NOMO-1 treated with dmso at 0.1 percent for 144 hours (cell line): Measurements from ENCODE around the gene KANK3.

ENCODE experiments used
- DNase-seq: peaks from one replicate; lab custom pipeline; 2025; ENCODE audit not compliant: unreplicated experiment; lab: John Stamatoyannopoulos, UW

The KANK3 gene

DNA sequence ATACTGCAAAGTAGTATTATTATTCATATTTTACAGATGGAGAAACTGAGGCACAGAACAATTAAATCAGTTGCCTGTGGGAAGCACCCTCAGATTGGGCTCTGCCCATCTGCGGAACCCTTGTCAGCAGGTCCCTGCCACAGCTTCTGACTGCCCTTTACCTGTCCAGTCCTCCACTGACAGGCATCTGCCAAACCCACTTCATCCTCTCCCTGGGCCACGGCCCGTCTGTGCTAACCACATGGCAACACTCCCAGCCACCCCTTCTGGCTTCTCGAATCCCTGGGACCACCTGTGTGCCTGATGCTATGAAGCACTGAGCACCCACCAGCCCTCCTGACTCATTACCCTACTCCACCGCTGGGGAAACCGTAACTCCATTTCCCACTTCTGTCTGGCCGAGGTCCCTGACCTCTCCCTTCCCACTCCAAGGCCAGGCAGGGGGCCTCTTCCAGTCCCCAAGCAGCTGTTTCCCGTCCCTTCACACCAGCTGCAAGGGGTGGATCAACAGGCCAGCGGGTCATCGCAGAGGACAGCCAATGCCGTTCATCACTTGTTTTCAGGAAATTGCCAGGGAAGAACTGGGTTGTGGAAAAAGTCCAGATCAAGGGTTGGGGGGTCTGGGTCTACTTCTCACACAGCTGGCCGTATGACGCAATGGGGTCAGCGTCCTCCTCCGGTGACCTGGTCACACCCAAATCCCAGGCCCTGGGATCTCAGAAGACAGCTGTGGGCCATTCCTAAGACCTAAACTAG, 2.5 kb downstream of the KANK3 start:
- no peak for DNase-seq

DNA sequence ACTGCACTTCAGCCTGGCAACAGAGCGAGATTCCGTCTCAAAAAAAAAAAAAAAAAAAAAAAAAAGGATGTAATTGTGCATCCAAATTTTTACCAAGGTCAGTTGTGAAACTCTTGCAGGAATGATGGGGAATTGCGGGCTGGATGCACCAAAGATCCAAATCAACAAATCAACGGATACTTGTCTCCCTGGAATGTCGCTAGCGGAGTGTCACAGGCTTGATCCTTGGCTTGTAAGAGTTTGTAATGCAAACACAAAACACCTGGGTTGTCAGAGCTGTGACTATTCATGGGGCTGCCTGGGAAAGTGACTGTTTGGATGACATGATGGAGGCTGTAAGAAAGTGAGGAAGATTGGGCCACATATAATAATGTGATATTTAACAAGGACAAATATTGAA, 4.2 kb downstream of the KANK3 start:
- DNase-seq: no peak

DNA sequence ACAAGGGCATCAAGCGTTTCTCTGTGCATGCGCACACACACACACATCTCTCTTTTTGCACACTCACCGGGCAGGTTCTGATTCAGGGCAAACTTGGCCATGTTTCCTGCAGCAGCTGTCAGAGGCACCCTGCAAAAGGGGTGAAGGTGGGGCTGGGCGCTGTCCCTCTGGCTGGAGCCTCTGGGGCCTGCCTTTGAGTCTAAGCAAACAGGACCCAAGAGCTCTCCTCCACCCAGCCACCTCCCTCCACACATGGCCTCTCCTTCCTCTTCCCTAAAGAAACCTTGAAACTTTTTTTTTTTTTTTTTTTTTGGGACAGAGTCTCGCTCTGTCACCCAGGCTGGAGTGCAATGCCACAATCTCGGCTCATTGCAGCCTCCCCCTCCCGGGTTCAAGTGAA, 5.3 kb downstream of the KANK3 start:
- no peak for DNase-seq

DNA sequence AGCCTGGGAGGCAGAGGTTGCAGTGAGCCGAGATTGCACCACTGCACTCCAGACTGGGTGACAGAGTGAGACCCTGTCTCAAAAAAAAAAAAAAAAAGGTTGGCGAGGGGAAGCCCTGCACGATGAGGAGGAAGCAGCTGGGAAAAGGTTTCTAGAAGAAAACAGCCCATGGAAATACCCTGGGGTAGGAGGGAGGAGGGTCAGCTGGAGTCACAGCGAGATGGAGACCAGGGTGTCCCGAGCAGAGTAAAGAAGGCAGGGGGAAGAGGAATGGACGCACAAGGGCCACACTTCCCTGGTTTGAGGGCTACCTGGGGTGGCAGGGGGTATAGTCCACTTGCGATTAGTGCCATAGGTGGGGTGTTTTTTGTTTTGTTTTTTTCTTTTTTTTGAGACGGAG, 6.4 kb downstream of the KANK3 start:
- DNase-seq: no peak

DNA sequence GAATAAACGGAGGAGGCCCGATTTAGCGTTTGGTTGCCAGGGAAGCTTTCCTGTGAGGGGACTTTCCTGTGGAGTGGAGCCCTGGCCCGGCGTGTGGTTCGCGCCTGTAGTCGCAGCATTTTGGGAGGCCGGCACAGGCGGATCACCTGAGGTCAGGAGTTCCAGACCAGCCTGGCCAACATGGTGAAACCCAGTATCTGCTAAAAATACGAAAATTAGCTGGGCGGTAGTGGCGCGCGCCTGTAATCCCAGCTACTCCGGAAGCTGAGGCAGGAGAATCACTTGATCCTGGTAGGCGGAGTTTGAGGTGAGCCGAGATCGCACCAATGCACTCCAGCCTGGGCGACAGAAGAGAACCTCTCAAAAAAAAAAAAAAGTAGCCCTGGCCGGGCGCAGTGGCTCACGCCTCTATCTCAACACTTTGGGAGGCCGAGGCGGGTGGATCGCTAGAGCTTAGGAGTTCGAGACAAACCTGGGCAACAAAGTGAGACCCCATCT, 6.9 kb downstream of the KANK3 start:
- DNase-seq: no peak

DNA sequence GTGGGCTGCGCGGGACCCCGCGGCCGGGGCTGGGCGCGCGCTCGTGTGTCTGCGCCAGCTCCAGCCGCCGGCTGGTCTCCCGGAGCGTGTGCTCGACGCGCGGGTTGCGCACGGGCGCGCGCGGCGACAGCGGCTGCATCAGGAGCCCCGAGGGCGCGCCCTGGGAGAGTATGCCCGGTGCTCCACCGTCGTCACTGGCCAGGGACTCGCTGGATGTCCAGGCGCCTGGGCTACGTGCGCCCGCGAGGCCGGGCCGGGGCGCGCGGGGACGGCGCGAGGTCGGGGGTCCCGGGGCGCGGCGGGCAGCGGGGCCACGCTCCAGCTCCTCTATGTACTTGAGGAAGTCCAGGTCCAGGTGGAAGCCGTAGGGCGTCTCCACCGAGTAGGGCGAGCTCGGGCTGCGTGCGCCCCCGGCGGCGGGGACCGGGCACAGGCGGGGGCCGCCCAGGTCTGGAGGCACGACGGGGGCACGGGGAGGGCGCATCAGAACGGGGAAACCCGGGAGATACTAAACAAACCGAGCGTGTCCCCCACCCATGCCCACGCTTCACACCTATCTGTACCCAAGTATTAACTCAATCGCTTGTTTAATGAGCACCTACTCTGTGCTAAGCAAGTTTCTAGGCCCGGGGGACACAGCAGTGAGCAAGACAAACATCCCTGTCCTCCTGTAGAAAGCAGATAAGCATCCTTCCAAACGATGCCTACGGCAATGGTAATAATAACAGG, 7.6 kb downstream of the KANK3 start:
- DNase-seq: no peak

DNA sequence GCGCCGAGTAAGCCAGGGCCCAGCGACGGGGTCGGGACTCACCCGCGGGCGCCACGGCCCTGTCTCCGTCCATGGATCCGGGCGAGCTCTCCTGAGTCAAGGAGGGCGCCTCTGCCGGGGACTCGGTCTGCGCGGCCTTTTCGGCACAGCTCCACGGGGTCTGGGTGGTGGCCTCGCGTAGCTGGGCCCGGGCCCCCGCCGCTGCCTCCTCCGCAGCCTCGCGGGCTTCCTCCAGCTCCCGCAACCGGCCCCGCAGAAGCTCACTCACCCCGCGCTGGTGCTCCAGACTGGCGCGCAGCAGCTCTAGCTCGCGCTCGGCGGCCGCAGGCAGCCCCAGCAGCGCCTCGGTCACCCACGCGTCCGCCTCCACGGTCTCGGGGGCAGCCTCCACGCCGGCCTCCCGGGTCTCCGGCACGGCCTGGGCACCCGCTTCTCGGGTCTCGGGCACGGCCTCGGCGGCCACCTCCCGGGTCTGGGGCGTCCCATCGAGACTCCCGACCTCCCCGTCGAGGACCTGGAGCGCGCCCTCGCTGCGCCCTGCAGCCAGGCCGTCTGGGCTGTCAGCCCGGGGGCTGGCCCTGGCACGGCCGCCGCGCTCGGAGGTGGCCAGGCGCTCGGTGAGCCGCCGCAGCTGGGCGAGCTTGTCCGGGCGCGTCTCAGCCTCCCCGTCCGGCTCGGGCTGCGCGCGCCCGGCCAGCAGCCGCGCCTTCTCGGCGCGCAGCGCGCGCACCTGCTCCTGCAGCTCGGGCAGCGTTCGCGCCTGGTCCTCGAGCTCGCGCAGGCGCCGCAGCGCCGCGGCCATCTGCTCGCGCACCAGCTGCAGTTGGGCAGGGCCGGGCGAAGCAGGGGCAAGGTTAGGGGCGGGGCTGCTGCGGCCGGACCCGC, 8.4 kb downstream of the KANK3 start:
- no peak for DNase-seq

DNA sequence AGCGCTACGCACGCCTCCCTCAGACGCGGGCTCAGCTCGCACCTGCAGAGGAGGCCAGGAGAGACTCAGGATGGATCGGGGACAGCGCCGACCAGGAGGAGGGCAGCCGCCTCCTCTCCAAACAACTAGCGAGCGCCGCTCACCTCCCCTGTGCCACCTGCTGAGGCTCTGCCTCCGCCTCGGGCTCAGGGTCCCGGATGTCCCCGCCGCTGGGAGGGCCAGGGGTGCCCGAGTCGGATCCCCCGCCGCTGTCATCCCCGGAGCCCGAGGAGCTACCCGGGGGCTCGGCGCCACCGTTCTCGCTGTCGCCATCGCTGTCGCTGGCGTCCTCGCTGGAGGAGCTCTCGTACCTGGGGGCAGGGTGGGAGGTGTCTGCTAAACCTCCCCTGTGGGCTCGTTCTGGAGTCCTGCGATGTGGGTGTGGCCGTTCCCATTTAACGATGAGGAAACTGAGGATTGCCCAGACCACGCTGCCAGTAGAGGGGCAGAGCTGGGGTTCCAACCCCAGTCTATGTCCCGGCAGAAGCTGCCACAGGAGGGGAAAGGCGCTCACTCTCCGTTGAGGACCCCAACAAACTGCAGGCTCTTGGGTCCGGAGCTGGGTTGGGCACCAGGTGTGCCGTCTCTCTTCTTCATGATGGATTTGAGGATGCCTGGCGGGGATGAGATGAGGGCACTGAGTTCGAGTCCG, 9.2 kb downstream of the KANK3 start:
- no peak for DNase-seq

DNA sequence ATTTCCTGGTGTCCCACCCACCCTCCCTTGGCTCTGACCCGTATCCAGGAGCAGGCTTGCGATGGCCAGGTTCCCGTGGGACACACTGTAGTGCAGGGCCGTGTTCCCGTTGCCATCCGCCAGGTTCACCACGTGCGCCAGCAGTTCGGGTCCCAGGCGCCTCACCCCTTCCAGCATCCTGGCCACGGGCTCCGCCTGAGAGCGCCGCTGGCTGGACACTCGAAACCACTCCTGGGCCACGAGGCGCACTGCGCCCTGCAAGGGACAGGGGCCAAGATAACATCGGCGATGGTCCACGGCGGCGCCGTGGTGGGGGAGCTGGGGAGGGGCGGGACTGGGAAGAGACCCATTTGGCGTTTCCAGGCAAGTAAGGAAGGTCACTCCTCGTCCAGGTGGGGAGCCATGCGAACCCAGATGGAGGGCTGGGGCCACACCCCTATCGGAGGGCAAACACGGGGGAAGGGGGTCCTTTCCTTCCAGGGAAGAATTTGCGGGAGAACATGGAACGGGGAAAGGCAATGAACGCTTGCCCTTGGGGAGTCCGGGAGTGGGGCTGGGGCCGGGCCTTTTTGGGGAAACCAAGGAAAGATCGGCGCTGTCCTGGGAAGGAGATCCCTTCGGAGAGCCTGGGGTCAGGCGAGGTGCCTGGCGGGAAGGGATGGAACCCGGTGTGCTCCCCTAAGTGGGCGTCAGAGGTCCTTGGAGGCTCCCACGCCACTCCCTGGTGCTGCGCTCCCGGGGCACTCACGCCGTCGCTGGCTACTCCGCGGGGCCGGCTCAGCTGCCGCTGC, 9.9 kb downstream of the KANK3 start:
- no peak for DNase-seq

DNA sequence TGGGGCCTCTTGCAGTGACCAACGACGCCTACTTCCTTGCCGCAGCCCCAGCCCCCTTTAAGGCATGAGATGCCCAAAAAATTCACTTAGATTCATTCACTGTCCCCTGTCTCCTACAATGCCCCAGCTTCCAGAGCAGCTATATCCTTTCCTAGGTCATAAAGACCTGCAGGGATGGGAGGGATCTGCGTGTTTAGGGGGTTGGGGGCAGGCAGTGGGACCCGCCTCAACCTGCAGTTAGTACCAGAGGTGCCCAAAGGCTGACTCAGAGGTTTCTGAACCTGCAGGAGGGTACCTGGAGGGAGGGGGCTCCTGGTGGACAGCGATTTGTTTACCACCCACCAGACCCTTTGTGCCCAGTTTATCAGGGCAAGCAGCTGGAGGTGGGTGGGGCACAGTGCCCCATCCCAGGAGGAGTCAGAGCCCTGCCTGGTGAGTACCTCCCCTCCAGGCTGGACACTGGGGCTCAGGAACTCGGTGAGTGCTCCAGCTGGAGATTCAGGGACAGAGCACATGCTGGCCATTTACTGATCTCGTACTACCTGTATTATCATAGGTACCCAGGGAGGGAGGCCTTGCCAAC, 11.7 kb downstream of the KANK3 start:
- DNase-seq: no peak

DNA sequence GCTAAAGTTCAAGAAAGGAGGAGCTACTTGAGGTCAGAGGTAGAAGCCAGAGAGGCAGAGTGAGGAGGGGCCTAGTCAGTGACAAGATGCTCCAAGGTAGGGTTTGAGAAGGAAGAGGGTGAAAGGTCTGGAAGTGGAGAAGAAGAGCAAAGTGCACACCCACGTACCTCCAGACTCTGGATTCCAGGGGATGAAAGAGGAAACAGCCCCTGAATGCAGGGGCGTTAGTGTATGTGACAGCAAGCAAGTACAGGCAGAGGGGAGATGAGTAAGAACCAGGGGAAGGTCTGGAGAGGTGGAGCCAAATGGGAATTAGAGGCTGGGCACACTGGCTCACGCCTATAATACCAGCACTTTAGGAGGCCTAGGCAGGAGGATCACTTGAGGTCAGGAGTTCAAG, 13.1 kb downstream of the KANK3 start:
- DNase-seq: no peak

DNA sequence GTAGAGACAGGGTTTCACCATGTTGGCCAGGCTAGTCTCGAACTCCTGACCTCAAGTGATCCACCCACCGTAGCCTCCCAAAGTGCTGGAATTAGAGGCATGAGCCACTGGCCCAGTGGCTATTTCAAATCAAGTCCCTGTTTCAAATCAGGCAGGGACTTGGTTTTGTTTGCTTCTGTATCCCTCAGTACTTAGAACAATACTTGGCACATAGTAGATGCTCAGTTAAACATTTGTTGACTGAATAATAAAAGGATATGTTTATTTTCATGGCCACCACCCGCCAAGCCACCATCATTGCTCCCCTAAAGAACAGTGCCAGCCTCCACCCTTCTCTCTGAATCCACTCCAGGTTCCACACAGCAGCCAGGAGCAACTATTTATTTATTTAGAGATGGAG, 17.6 kb downstream of the KANK3 start:
- no peak for DNase-seq

DNA sequence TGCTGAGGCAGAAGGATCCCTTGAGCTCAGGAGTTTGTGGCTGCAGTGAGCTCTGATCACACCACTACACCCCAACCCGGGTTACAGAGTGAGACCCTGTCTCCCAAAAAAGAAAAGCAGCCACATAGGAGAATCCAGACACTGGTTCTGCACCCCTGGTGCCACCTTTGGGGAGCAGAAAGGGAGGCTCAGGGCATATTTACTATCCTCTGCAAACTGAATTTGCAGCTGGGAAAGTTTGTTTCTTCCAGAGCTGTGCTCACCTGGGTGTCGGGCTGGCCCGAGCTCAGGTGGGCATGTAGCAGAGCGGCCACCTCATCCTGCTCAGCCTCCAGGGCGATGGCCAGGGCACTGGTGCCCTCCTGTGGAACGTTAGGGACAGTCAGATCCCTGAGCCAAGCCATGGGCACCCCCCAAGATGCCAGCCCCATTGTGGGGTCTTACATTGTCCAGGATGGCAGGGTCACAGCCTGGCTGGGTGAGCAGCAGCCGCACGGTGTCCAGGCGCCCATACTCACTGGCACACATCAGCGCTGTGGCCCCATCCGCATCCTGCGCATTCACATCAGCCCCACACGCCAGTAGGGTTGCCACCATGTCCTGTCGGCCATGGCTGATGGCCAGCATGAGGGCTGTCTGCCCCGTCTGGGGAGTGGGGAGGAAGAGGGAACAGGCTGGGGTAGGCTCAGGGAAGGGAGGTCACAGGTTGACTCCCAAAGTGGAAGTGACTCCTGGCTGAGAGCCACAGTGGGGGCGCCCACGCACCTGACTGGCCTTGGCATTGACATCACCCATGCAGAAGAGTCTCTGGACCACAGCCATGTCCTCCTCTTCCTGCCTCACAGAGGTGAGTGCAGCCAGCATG, 18.6 kb downstream of the KANK3 start:
- DNase-seq: no peak

DNA sequence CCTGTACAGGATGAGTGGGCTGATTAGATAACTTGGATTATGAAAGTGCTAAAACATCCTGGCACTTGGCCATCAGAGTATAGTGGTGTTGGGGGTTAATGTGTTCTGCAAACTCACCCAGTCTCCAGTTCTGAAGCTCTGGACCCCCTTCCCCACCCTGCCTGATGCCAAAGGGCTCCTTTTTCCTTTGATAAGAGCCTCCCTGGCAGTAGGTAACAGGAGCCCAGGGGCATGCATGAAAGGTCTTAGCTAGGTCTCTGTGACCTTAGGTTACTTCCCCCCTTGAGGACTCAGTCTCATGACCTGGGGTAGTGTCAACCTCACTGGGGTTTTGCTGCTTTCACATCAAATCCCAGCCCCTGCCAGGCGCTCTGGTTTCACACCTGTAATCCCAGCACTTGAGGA, 19.3 kb downstream of the KANK3 start:
- DNase-seq: no peak

DNA sequence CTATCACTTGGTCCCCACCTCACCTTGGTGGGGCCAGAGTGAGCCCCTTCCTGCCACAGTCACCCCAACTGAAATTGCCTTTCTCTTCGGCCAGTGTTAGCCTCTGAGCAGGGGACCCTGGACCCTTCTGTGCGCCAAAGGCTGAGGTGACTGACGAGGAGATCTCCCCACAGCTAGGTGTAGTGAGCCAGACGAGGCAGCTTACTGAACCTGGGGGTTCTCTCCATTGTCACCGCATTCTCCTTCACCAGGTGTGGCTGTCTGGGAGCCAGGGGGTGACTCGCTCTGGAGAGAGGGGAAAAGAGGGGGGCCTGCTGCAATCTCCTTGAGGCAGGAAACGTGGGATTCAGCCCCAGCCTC, 20.4 kb downstream of the KANK3 start:
- no peak for DNase-seq

DNA sequence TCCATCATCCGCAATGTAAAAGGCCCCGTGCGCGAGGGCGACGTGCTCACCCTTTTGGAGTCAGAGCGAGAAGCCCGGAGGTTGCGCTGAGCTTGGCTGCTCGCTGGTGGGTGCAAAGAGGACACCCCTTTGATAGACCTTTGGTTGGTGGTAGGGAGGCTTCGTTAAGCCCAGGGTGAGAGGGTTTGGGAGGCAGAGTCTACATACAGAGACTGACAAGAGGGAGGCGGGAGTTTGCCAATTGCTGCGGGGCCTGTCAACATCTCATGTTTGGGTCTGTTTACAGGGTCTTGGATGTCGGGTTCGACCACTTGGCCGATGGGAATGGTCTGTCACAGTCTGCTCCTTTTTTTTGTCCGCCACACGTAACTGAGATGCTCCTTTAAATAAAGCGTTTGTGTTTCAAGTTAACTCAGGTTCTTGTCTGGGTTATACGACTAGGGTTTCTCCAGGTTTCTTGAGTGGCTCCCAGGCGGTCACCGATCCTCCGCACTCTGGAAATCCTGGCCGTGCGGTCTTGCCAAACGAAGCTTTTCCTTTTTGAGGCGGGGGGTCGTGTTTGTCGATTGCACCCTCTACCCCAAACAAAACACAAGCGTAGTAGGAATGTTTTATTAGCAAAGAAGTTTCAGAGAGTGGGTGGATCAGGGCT, 20.9 kb downstream of the KANK3 start:
- DNase-seq: no peak

DNA sequence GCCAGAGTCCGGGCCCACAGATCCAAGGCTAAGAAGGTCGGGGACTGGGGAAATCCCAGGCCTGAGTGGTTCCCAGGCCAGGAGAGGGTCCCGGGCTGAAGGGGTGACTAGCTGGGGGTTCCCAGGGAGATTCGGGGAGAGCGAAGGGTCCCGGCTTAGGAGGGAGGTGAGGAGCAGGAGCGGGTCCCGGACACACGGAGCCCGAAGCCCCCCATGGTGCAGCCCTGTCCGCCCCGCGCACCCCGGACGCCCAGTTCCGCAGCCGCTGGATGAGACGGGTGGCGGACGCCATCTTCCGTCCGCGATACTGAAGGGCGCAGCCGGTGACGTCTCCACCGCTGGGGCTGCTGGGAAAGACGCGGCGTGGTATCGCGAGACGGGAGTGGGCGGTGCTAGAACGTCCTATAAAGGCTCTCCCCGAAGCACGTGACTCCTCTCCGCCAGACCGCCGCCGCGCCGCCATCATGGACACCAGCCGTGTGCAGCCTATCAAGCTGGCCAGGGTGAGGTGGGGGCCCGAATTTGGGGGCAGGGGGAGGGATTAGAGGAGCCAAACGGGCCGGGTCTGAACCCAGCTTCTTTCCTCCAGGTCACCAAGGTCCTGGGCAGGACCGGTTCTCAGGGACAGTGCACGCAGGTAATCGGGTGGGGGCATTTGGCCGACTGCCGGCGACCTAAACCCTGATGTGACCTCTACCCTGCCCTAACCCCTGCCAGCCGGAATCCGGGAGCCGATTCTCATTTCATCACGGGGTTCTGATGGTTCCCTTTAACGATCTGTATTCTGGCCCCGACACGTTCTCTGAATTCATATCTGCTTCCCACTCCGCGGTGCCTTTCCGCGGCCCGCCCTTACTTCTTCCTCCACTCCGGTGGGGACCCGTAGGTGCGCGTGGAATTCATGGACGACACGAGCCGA, 21.7 kb downstream of the KANK3 start, which contains the start of the genes NDUFA7 and RPS28:
NDUFA7 (minus strand) TSS at position 309 of the 919 bp plus-strand sequence; CDS start at position 292, 17 bp downstream.
RPS28 (plus strand) TSS at position 430 of the 919 bp plus-strand sequence; CDS start at position 465, 35 bp downstream.
- peak; percentile 94 for DNase-seq
